Measurements from ENCODE around the gene CHD6. TPM values are rescaled to one million over a fixed set of nuclear protein-coding genes. Genes with fewer than 3 reads are reported as not detected.
A peak's percentile ranks its signal among the peaks of the same experiment; 100 is the strongest.

CHD6 gene
- total RNA-seq, 2 experiments from 2014 or later: 26.9 to 45.7 TPM

- Histone ChIP-seq H3K4me2 (ENCODE audit: low read length) (no peak overlapping the region), H2AFZ (ENCODE audit: low read length) (no peak overlapping the region), H3K79me2 (ENCODE audit: insufficient read depth, low read depth, low read length) (peaks cover 40% of the 10 kb centered on the region), H3K4me1 (ENCODE audit: insufficient read depth, low read length, poor library complexity, severe bottlenecking) (no peaks in the 10 kb centered on the region), H4K20me1 (ENCODE audit: insufficient read depth, low read length) (no peaks in the 10 kb centered on the region), H3K27ac (ENCODE audit: low read depth, low read length, poor library complexity, severe bottlenecking) (no peak overlapping the region), H3K36me3 (ENCODE audit: insufficient read depth, low read length) (peaks cover 6% of the 10 kb centered on the region; the same call in 1 of the 2 replicates), H3K9me2 (ENCODE audit: insufficient read depth, low read length) (no peaks in the 10 kb centered on the region), H3K9me3 (ENCODE audit: low read length) (peaks cover 52% of the 10 kb centered on the region), H3K4me3 (ENCODE audit: low read depth, low read length, poor library complexity, severe bottlenecking) (no peak overlapping the region)
- no peak for DNase-seq (ENCODE audit: low spot score)
- intact Hi-C loops (cut with micrococcal nuclease; ENCODE audit: unreplicated experiment): no loop called here
- TF ChIP-seq CTCF (conservative IDR thresholded peaks at IDR 0.05; ENCODE audit: low read length): no peak
- no peak for TF ChIP-seq EZH2phosphoT487 (IDR thresholded peaks at IDR 0.05; ENCODE audit: borderline replicate concordance, low read depth, low read length)
- BruUV-seq (replicated peaks): no TSS peak
- POLR2A ChIA-PET: no interaction called here
- CTCF ChIA-PET (ENCODE audit: unreplicated experiment): no interaction called here
Measured at GRCh38 chr20:41600926-41601631, 17.1 kb downstream of the CHD6 start.

- peaks cover 60% of the 10 kb centered on the region for H3K9me3 ChIP-seq (ENCODE audit: low read length)
Measured at GRCh38 chr20:41599699-41600104, 18.5 kb downstream of the CHD6 start.

More at GRCh38 chr20:41599699-41600104, 18.5 kb downstream of the CHD6 start:
- ChIA-PET POLR2A (no interaction called here), CTCF (ENCODE audit: unreplicated experiment) (no interaction called here)
- intact Hi-C loops (cut with micrococcal nuclease; ENCODE audit: unreplicated experiment): no loop called here
- no peaks in the 10 kb centered on the region for H3K9me2 ChIP-seq (ENCODE audit: insufficient read depth, low read length)
- H4K20me1 ChIP-seq (ENCODE audit: insufficient read depth, low read length): no peaks in the 10 kb centered on the region
- no peak overlapping the region for H3K4me3 ChIP-seq (ENCODE audit: low read depth, low read length, poor library complexity, severe bottlenecking)
- no peak overlapping the region for H3K27ac ChIP-seq (ENCODE audit: low read depth, low read length, poor library complexity, severe bottlenecking)
- H3K4me2 ChIP-seq (ENCODE audit: low read length): no peak overlapping the region
- no peak overlapping the region for H2AFZ ChIP-seq (ENCODE audit: low read length)
- no TSS peak for BruUV-seq (replicated peaks)
- TF ChIP-seq CTCF (conservative IDR thresholded peaks at IDR 0.05; ENCODE audit: low read length) (no peak), EZH2phosphoT487 (IDR thresholded peaks at IDR 0.05; ENCODE audit: borderline replicate concordance, low read depth, low read length) (no peak)
- DNase-seq (ENCODE audit: low spot score): peak; percentile 31
- H3K36me3 ChIP-seq (ENCODE audit: insufficient read depth, low read length): peaks cover 13% of the 10 kb centered on the region
- H3K4me1 ChIP-seq (ENCODE audit: insufficient read depth, low read length, poor library complexity, severe bottlenecking): no peaks in the 10 kb centered on the region
- peaks cover 28% of the 10 kb centered on the region for H3K79me2 ChIP-seq (ENCODE audit: insufficient read depth, low read depth, low read length)

Data from OCI-LY7 (cell line).